BLaER1 treated with 17β-estradiol and CSF1 and Interleukin-3, amounts not matched to agents 10 nM and 100 nM (cell line): ENCODE measurements around the gene NMT1.

Source experiments
- H3K27ac ChIP-seq, 11 experiments: shearing (Covaris generic); formaldehyde crosslinking; 2 replicates each; pipeline ENCODE4 v1.8.1; 2022
- H3K27me3 ChIP-seq, 11 experiments: shearing (Covaris generic); formaldehyde crosslinking; 2 replicates each; pipeline ENCODE4 v1.8.1; 2022
- H3K36me3 ChIP-seq, 11 experiments: shearing (Covaris generic); formaldehyde crosslinking; 2 replicates each; pipeline ENCODE4 v1.8.1; 2022
- H3K4me1 ChIP-seq, 10 experiments: shearing (Covaris generic); formaldehyde crosslinking; 2 replicates each; pipeline ENCODE4 v1.8.1; 2022
- H3K4me2 ChIP-seq, 11 experiments: shearing (Covaris generic); formaldehyde crosslinking; 2 replicates each; pipeline ENCODE4 v1.8.1; 2022
- H3K4me3 ChIP-seq, 10 experiments: shearing (Covaris generic); formaldehyde crosslinking; 2 replicates each; pipeline ENCODE4 v1.8.1; 2022
- H3K9ac ChIP-seq, 11 experiments: shearing (Covaris generic); formaldehyde crosslinking; 2 replicates each; pipeline ENCODE4 v1.8.1; 2022
- H3K9me3 ChIP-seq, 11 experiments: shearing (Covaris generic); formaldehyde crosslinking; replicated peaks in 1 of 11; 2 replicates each; pipeline ENCODE4 v1.8.1; 2022
- H4K20me1 ChIP-seq, 11 experiments: shearing (Covaris generic); formaldehyde crosslinking; 2 replicates each; pipeline ENCODE4 v1.8.1; 2022
- Cebpa-rat ChIP-seq, 11 experiments: shearing (Covaris generic); IDR thresholded peaks; 2 replicates each; pipeline ENCODE4 v1.8.1; 2022

The NMT1 gene

GRCh38 chr17:45127207-45127547 is 66.1 kb downstream of the NMT1 start:
- TF ChIP-seq Cebpa-rat (IDR thresholded peaks at IDR 0.05), result no peak
- Histone ChIP-seq H3K4me3 (no peak overlapping the region), H4K20me1 (peaks cover 0 to 61% (median 7%) of the 10 kb centered on the region in 11 experiments; a peak in 9 of 22 replicates), H3K9me3 (no peaks in the 10 kb centered on the region), H3K27me3 (no peaks in the 10 kb centered on the region), H3K27ac (no peak overlapping the region), H3K4me2 (no peak overlapping the region; a peak in 1 of 22 replicates), H3K4me1 (peaks cover 23 to 73% (median 34%) of the 10 kb centered on the region in 10 experiments), H3K9ac (0 out of 22 replicates have a peak overlapping the region, but pooled peaks of 1 of the 11 experiments have one; percentile 0), H3K36me3 (0 out of 22 replicates have a peak, but pooled peaks cover 0 to 8% (median 0%) of the 10 kb centered on the region in 11 experiments)

GRCh38 chr17:45127548-45128300 is 66.6 kb downstream of the NMT1 start:
- Histone ChIP-seq H4K20me1 (peaks cover 0 to 61% (median 7%) of the 10 kb centered on the region in 11 experiments; a peak in 8 of 22 replicates), H3K4me2 (peak overlapping the region in 2 of 11 experiments; percentile 13 to 16; a peak in 2 of 22 replicates), H3K27ac (peak overlapping the region in 1 of 11 experiments; percentile 9; a peak in 1 of 22 replicates), H3K27me3 (no peaks in the 10 kb centered on the region), H3K36me3 (0 out of 22 replicates have a peak, but pooled peaks cover 0 to 8% (median 0%) of the 10 kb centered on the region in 11 experiments), H3K9me3 (no peaks in the 10 kb centered on the region), H3K9ac (peak overlapping the region in 3 of 11 experiments; percentile 0 to 24 (median 5); a peak in 2 of 22 replicates), H3K4me3 (no peak overlapping the region), H3K4me1 (peaks cover 24 to 69% (median 31%) of the 10 kb centered on the region in 10 experiments)
- no peak for TF ChIP-seq Cebpa-rat (IDR thresholded peaks at IDR 0.05)

- H3K27ac ChIP-seq, result peak overlapping the region in 1 of 11 experiments; percentile 9; a peak in 1 of 22 replicates
- H3K27me3 ChIP-seq, result no peaks in the 10 kb centered on the region
- 0 out of 22 replicates have a peak, but pooled peaks cover 0 to 8% (median 0%) of the 10 kb centered on the region in 11 experiments for H3K36me3 ChIP-seq
- peak overlapping the region in 1 of 11 experiments; percentile 13; a peak in 1 of 22 replicates for H3K4me2 ChIP-seq
- peaks cover 0 to 61% (median 8%) of the 10 kb centered on the region in 11 experiments; a peak in 9 of 22 replicates for H4K20me1 ChIP-seq
- H3K4me3 ChIP-seq, result no peak overlapping the region
- TF ChIP-seq Cebpa-rat (IDR thresholded peaks at IDR 0.05), result no peak
- H3K4me1 ChIP-seq, result peaks cover 22 to 67% (median 31%) of the 10 kb centered on the region in 10 experiments
- H3K9me3 ChIP-seq, result no peaks in the 10 kb centered on the region
- H3K9ac ChIP-seq, result peak overlapping the region in 2 of 11 experiments; percentile 5 to 24; a peak in 2 of 22 replicates
These were observed 67.2 kb downstream of the NMT1 start for GRCh38 chr17:45128331-45128730.

- TF ChIP-seq Cebpa-rat (IDR thresholded peaks at IDR 0.05), result no peak
- H3K4me2 ChIP-seq, result no peak overlapping the region
- H3K9me3 ChIP-seq, result no peaks in the 10 kb centered on the region
- peaks cover 16 to 61% (median 25%) of the 10 kb centered on the region in 10 experiments; a peak in 19 of 20 replicates for H3K4me1 ChIP-seq
- H3K9ac ChIP-seq, result no peak overlapping the region
- no peaks in the 10 kb centered on the region for H3K27me3 ChIP-seq
- peaks cover 0 to 55% (median 8%) of the 10 kb centered on the region in 11 experiments; a peak in 9 of 22 replicates for H4K20me1 ChIP-seq
- no peak overlapping the region for H3K4me3 ChIP-seq
- H3K36me3 ChIP-seq, result 0 out of 22 replicates have a peak, but pooled peaks cover 0 to 8% (median 0%) of the 10 kb centered on the region in 11 experiments
- H3K27ac ChIP-seq, result no peak overlapping the region
These were observed 67.9 kb downstream of the NMT1 start for GRCh38 chr17:45128989-45129388.

- Histone ChIP-seq H3K9me3 (no peaks in the 10 kb centered on the region), H3K9ac (peak overlapping the region in 2 of 11 experiments; percentile 8 to 13; a peak in 1 of 22 replicates), H3K4me2 (peak overlapping the region in 1 of 11 experiments; percentile 98; a peak in 1 of 22 replicates)
These were observed 68.4 kb downstream of the NMT1 start for GRCh38 chr17:45129426-45129939.

GRCh38 chr17:45129940-45130680 is 69.0 kb downstream of the NMT1 start:
- TF ChIP-seq Cebpa-rat (IDR thresholded peaks at IDR 0.05), result no peak
- H4K20me1 ChIP-seq, result peaks cover 0 to 49% (median 8%) of the 10 kb centered on the region in 11 experiments; a peak in 9 of 22 replicates
- peak overlapping the region in 3 of 11 experiments; percentile 8 to 23 (median 15); a peak in 2 of 22 replicates for H3K9ac ChIP-seq
- no peak overlapping the region for H3K27ac ChIP-seq
- no peak overlapping the region for H3K4me3 ChIP-seq
- peak overlapping the region in 3 of 11 experiments; percentile 26 to 98 (median 96); a peak in 5 of 22 replicates for H3K4me2 ChIP-seq
- peaks cover 8 to 49% (median 17%) of the 10 kb centered on the region in 10 experiments; a peak in 19 of 20 replicates for H3K4me1 ChIP-seq
- 0 out of 22 replicates have a peak, but pooled peaks cover 0 to 8% (median 0%) of the 10 kb centered on the region in 11 experiments for H3K36me3 ChIP-seq
- no peaks in the 10 kb centered on the region for H3K27me3 ChIP-seq
- no peaks in the 10 kb centered on the region for H3K9me3 ChIP-seq

More at GRCh38 chr17:45129426-45129939, 68.4 kb downstream of the NMT1 start:
- 0 out of 22 replicates have a peak, but pooled peaks cover 0 to 8% (median 0%) of the 10 kb centered on the region in 11 experiments for H3K36me3 ChIP-seq
- TF ChIP-seq Cebpa-rat (IDR thresholded peaks at IDR 0.05), result no peak
- H3K27me3 ChIP-seq, result no peaks in the 10 kb centered on the region
- H3K27ac ChIP-seq, result no peak overlapping the region
- H3K4me1 ChIP-seq, result peaks cover 11 to 56% (median 20%) of the 10 kb centered on the region in 10 experiments; a peak in 19 of 20 replicates
- peaks cover 0 to 50% (median 8%) of the 10 kb centered on the region in 11 experiments; a peak in 9 of 22 replicates for H4K20me1 ChIP-seq
- no peak overlapping the region for H3K4me3 ChIP-seq

- H3K27me3 ChIP-seq, result no peaks in the 10 kb centered on the region
- H4K20me1 ChIP-seq, result peaks cover 0 to 49% (median 8%) of the 10 kb centered on the region in 11 experiments; a peak in 9 of 22 replicates
- peak overlapping the region; percentile 96 to 100 (median 99) for H3K4me2 ChIP-seq
- H3K9ac ChIP-seq, result peak overlapping the region in 3 of 11 experiments; percentile 80 to 86 (median 86); a peak in 3 of 22 replicates
- no peaks in the 10 kb centered on the region for H3K9me3 ChIP-seq
- H3K27ac ChIP-seq, result 0 out of 22 replicates have a peak overlapping the region, but pooled peaks of 1 of the 11 experiments have one; percentile 7
- 0 out of 22 replicates have a peak, but pooled peaks cover 0 to 8% (median 0%) of the 10 kb centered on the region in 11 experiments for H3K36me3 ChIP-seq
- H3K4me1 ChIP-seq, result peaks cover 10 to 52% (median 21%) of the 10 kb centered on the region in 10 experiments
- TF ChIP-seq Cebpa-rat (IDR thresholded peaks at IDR 0.05), result no peak
- H3K4me3 ChIP-seq, result peak overlapping the region in 6 of 10 experiments; percentile 78 to 88 (median 81); a peak in 10 of 20 replicates
These were observed 69.8 kb downstream of the NMT1 start for GRCh38 chr17:45130681-45131615.
